Measurements from ENCODE around the gene TLK1. TPM values are rescaled to one million over a fixed set of nuclear protein-coding genes. Genes with fewer than 3 reads are reported as not detected.

Gene TLK1
- total RNA-seq, 1 experiment from 2014 or later, result 10.1 TPM

DNA sequence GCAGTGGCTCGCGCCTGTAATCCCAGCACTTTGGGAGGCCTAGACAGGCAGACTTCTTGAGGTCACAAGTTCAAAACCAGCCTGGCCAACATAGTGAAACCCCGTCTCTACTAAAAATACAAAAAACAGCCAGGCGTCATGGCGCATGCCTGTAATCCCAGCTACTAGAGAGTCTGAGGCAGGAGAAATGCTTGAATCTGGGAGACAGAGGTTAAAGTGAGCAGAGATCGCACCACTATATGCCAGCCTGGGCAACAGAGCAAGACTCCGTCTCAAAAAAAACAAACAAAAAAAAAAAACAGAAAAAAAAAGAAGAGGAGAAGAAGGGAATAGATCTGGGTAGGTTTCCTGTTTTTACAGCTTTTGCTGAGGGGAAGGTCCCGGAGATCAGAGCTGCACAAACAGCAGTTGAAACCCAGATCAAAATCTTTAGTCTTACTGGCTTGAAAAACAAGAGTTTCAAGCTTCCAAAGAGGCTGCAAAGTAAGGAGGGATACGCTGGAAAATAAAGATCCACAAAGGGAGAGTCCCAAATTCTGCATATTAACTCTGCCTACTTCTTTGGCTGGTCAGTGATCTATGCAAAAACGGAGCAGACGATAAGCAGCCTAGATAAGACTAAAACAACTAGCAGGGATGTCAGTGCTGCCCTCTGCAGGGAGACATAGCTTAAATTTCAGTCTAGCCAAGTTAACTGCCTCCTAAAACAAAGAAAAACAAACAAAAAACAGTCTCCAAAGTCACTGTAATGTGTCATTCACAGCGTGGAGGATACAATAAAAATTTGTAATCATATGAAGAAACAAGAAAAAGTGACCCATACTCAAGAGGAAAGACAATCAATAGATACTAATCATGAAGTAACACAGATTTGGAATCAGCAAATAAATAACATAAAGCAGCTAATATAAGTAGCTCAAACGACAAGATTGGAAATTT lies 74.1 kb downstream of the TLK1 start:
- H3K27ac ChIP-seq (ENCODE audit: low read length), result no peak overlapping the region
- ChIA-PET POLR2A (ENCODE audit: unreplicated experiment) (no interaction called here), CTCF (interaction anchor here (0.6 to 1.0 kb wide), 4 partner anchors 14 to 810 kb away, joined by 3 to 10 read pairs (median 5); no protein-coding TSS in a partner anchor)
- ATAC-seq, result peak; percentile 84
- no peaks in the 10 kb centered on the region for H3K27me3 ChIP-seq (ENCODE audit: low read length)
- TF ChIP-seq EZH2 (IDR thresholded peaks at IDR 0.05; ENCODE audit: low read length, unreplicated experiment) (no peak), EZH2phosphoT487 (IDR thresholded peaks at IDR 0.05; ENCODE audit: borderline replicate concordance, low read length) (no peak)
- TF ChIP-seq, protein P1, sequence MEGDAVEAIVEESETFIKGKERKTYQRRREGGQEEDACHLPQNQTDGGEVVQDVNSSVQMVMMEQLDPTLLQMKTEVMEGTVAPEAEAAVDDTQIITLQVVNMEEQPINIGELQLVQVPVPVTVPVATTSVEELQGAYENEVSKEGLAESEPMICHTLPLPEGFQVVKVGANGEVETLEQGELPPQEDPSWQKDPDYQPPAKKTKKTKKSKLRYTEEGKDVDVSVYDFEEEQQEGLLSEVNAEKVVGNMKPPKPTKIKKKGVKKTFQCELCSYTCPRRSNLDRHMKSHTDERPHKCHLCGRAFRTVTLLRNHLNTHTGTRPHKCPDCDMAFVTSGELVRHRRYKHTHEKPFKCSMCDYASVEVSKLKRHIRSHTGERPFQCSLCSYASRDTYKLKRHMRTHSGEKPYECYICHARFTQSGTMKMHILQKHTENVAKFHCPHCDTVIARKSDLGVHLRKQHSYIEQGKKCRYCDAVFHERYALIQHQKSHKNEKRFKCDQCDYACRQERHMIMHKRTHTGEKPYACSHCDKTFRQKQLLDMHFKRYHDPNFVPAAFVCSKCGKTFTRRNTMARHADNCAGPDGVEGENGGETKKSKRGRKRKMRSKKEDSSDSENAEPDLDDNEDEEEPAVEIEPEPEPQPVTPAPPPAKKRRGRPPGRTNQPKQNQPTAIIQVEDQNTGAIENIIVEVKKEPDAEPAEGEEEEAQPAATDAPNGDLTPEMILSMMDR (conservative IDR thresholded peaks at IDR 0.05; ENCODE audit: low read depth, low read length), result peak; percentile 89
- H3K9me3 ChIP-seq (ENCODE audit: low read length), result no peaks in the 10 kb centered on the region
- no peaks in the 10 kb centered on the region for H3K36me3 ChIP-seq (ENCODE audit: low read depth, low read length)
- no peaks in the 10 kb centered on the region for H3F3A ChIP-seq (ENCODE audit: low read length, unreplicated experiment)
- intact Hi-C loops (cut with micrococcal nuclease), result loop anchor here (2.0 to 5.0 kb wide), 2 partner anchors 71 to 114 kb away; no protein-coding TSS in a partner anchor
- no peak overlapping the region for H3K9ac ChIP-seq (ENCODE audit: low read length)
- peaks cover 5% of the 10 kb centered on the region for H3K4me1 ChIP-seq (ENCODE audit: insufficient read depth, low read length)
- H3K4me3 ChIP-seq (ENCODE audit: low read length), result no peak overlapping the region
- peaks cover 75% of the 10 kb centered on the region for H3K79me2 ChIP-seq (ENCODE audit: low read length)
- peak overlapping the region; percentile 21 for H3K4me2 ChIP-seq (ENCODE audit: low read length)
- DNase-seq, result peak; percentile 66
- H3K9me2 ChIP-seq (replicated peaks; ENCODE audit: low read length), result no peaks in the 10 kb centered on the region
- peak overlapping the region; percentile 5; the same call in 1 of the 2 replicates for H2AFZ ChIP-seq (ENCODE audit: low read length)
- H4K20me1 ChIP-seq (ENCODE audit: low read length), result peaks cover 18% of the 10 kb centered on the region
- no TSS peak for BruUV-seq (replicated peaks)

DNA sequence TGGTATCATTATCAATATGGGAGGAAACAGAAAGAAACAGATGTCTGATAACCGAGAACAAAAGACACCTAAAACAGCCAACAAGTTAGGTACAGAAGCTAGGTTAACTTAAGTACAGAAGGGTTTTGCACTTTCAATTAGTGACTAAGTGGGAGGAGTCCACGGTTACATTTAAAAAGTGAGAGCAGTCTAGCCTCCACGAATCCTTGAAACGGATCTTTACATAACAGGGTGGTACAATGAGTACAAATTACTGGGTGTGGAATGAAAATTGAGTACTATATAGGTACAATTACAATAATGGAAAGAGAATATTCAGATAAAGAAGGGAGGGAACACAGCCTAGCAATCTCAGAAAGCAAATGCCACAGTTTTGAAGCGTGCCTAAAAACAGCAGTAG lies 76.6 kb downstream of the TLK1 start:
- TF ChIP-seq, protein P1 (conservative IDR thresholded peaks at IDR 0.05; ENCODE audit: low read depth, low read length), result no peak
- TF ChIP-seq EZH2phosphoT487 (IDR thresholded peaks at IDR 0.05; ENCODE audit: borderline replicate concordance, low read length) (no peak), EZH2 (IDR thresholded peaks at IDR 0.05; ENCODE audit: low read length, unreplicated experiment) (no peak)
- no peak overlapping the region for H3K27ac ChIP-seq (ENCODE audit: low read length)
- no TSS peak for BruUV-seq (replicated peaks)
- H3K9me2 ChIP-seq (replicated peaks; ENCODE audit: low read length), result no peaks in the 10 kb centered on the region
- no peaks in the 10 kb centered on the region for H3K36me3 ChIP-seq (ENCODE audit: low read depth, low read length)
- no peaks in the 10 kb centered on the region for H3K27me3 ChIP-seq (ENCODE audit: low read length)
- H3K9ac ChIP-seq (ENCODE audit: low read length), result no peak overlapping the region
- POLR2A ChIA-PET (ENCODE audit: unreplicated experiment), result no interaction called here
- H2AFZ ChIP-seq (ENCODE audit: low read length), result no peak overlapping the region
- H4K20me1 ChIP-seq (ENCODE audit: low read length), result peaks cover 14% of the 10 kb centered on the region
- H3K4me3 ChIP-seq (ENCODE audit: low read length), result no peak overlapping the region
- peaks cover 64% of the 10 kb centered on the region for H3K79me2 ChIP-seq (ENCODE audit: low read length)
- DNase-seq, result no peak
- peaks cover 5% of the 10 kb centered on the region for H3K4me1 ChIP-seq (ENCODE audit: insufficient read depth, low read length)
- no peak overlapping the region for H3K4me2 ChIP-seq (ENCODE audit: low read length)
- ATAC-seq, result no peak
- H3F3A ChIP-seq (ENCODE audit: low read length, unreplicated experiment), result no peaks in the 10 kb centered on the region
- intact Hi-C loops (cut with micrococcal nuclease), result no loop called here
- CTCF ChIA-PET, result interaction anchor here (0.6 kb wide), 1 partner anchor 60 kb away, joined by 3 read pairs; no protein-coding TSS in a partner anchor
- no peaks in the 10 kb centered on the region for H3K9me3 ChIP-seq (ENCODE audit: low read length)

- peaks cover 57% of the 10 kb centered on the region for H3K79me2 ChIP-seq (ENCODE audit: low read length)
Measured at GRCh38 chr2:171083451-171083850, 77.2 kb downstream of the TLK1 start.

More at GRCh38 chr2:171083451-171083850, 77.2 kb downstream of the TLK1 start:
- intact Hi-C loops (cut with micrococcal nuclease), result no loop called here
- H3K27ac ChIP-seq (ENCODE audit: low read length), result no peak overlapping the region
- no peak overlapping the region for H3K4me3 ChIP-seq (ENCODE audit: low read length)
- no peak overlapping the region for H3K9ac ChIP-seq (ENCODE audit: low read length)
- POLR2A ChIA-PET (ENCODE audit: unreplicated experiment), result no interaction called here
- H3K4me2 ChIP-seq (ENCODE audit: low read length), result no peak overlapping the region
- no peaks in the 10 kb centered on the region for H3K9me3 ChIP-seq (ENCODE audit: low read length)
- ATAC-seq (no peak), DNase-seq (no peak)
- H3K4me1 ChIP-seq (ENCODE audit: insufficient read depth, low read length), result peaks cover 5% of the 10 kb centered on the region
- no peak overlapping the region for H2AFZ ChIP-seq (ENCODE audit: low read length)
- no peaks in the 10 kb centered on the region for H3K9me2 ChIP-seq (replicated peaks; ENCODE audit: low read length)
- CTCF ChIA-PET, result no interaction called here
- H3K36me3 ChIP-seq (ENCODE audit: low read depth, low read length), result no peaks in the 10 kb centered on the region
- no peaks in the 10 kb centered on the region for H3K27me3 ChIP-seq (ENCODE audit: low read length)
- peaks cover 14% of the 10 kb centered on the region for H4K20me1 ChIP-seq (ENCODE audit: low read length)
- TF ChIP-seq, protein P1 (conservative IDR thresholded peaks at IDR 0.05; ENCODE audit: low read depth, low read length), result no peak
- TF ChIP-seq EZH2 (IDR thresholded peaks at IDR 0.05; ENCODE audit: low read length, unreplicated experiment) (no peak), EZH2phosphoT487 (IDR thresholded peaks at IDR 0.05; ENCODE audit: borderline replicate concordance, low read length) (no peak)
- no peaks in the 10 kb centered on the region for H3F3A ChIP-seq (ENCODE audit: low read length, unreplicated experiment)
- no TSS peak for BruUV-seq (replicated peaks)
